ENCODE results near the gene STARD6.

DNA sequence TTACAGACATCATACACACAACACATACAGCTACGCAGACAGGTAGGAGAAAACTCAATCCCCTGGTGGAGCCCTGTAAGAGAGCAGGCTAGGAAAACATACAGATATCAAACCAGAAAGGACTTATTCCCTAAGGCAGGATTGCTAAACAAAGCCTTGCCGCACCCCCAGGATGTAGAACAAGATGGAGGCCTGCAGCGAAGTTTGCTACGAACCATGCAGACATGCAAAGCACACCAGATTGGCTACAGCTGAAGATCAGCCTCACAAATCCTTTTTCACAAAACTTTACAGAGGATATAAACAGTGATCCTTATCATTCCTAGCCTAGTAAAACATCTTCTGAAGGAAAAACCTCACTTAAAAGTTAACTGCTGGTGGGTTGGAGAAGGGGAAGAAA is 28.4 kb upstream of the STARD6 start:
- TF ChIP-seq, protein P1, sequence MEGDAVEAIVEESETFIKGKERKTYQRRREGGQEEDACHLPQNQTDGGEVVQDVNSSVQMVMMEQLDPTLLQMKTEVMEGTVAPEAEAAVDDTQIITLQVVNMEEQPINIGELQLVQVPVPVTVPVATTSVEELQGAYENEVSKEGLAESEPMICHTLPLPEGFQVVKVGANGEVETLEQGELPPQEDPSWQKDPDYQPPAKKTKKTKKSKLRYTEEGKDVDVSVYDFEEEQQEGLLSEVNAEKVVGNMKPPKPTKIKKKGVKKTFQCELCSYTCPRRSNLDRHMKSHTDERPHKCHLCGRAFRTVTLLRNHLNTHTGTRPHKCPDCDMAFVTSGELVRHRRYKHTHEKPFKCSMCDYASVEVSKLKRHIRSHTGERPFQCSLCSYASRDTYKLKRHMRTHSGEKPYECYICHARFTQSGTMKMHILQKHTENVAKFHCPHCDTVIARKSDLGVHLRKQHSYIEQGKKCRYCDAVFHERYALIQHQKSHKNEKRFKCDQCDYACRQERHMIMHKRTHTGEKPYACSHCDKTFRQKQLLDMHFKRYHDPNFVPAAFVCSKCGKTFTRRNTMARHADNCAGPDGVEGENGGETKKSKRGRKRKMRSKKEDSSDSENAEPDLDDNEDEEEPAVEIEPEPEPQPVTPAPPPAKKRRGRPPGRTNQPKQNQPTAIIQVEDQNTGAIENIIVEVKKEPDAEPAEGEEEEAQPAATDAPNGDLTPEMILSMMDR (conservative IDR thresholded peaks at IDR 0.05 in 1 of 2, IDR thresholded peaks at IDR 0.05 in 1 of 2; ENCODE audit: low read depth in 1 of 2, low read length in 2 of 2) = no peak
- no peak for TF ChIP-seq EZH2 (IDR thresholded peaks at IDR 0.05; ENCODE audit: low read length, missing control alignments)

All from fibroblast of lung (primary cell).